OCI-LY7 (cell line): ENCODE measurements around the gene TSPAN17. TPM values are rescaled to one million over a fixed set of nuclear protein-coding genes. Genes with fewer than 3 reads are reported as not detected.

Experiments used
- BruUV-seq: library from RNA; stranded (reverse); fragments of 400-500 nt; replicated peaks from 2 replicates; lab custom pipeline; 2021; lab: Mats Ljungman, UMichigan
- CTCF ChIA-PET: fragments of 300-600 bp; sonication (Branson Sonifier 250); formaldehyde crosslinking; loops from one replicate; lab custom pipeline; 2022; ENCODE audit warnings: antibody characterized with exemption; ENCODE audit not compliant: unreplicated experiment; lab: Charles Lee
- POLR2A ChIA-PET: fragments of 300-600 bp; sonication (Branson Sonifier 250); formaldehyde crosslinking; loops from one replicate; lab custom pipeline; 2022; ENCODE audit warnings: antibody characterized with exemption; lab: Charles Lee
- DNase-seq: peaks from one replicate; pipeline ENCODE4 v3.0.0-alpha.2; 2015; ENCODE audit warnings: low spot score
- H2AFZ ChIP-seq: fragments of 200-600 bp; sonication (generic), shearing (Covaris generic); 2 replicates; pipeline ENCODE4 v1.6.1; 2014; ENCODE audit warnings: mild to moderate bottlenecking, antibody characterized with exemption, low read length, moderate library complexity
- H3K27ac ChIP-seq: fragments of 200-600 bp; sonication (generic); 2 replicates; pipeline ENCODE4 v1.5.1; 2014; ENCODE audit warnings: mixed run types, low read depth, mild to moderate bottlenecking, moderate library complexity, low read length, inconsistent platforms; ENCODE audit not compliant: poor library complexity, severe bottlenecking
- H3K36me3 ChIP-seq: fragments of 200-600 bp; sonication (generic); 2 replicates; pipeline ENCODE4 v1.6.1; 2014; ENCODE audit warnings: mild to moderate bottlenecking, antibody characterized with exemption, low read length, moderate library complexity, mixed read lengths; ENCODE audit not compliant: insufficient read depth
- H3K4me1 ChIP-seq: fragments of 200-600 bp; sonication (generic); 2 replicates; pipeline ENCODE4 v1.5.1; 2014; ENCODE audit warnings: mild to moderate bottlenecking, low read length; ENCODE audit not compliant: insufficient read depth, poor library complexity, severe bottlenecking
- H3K4me2 ChIP-seq: fragments of 200-600 bp; sonication (generic); 2 replicates; pipeline ENCODE4 v1.6.1; 2014; ENCODE audit warnings: mild to moderate bottlenecking, low read length
- H3K4me3 ChIP-seq: fragments of 200-600 bp; sonication (generic); 2 replicates; pipeline ENCODE4 v1.5.1; 2014; ENCODE audit warnings: mild to moderate bottlenecking, low read depth, low read length; ENCODE audit not compliant: poor library complexity, severe bottlenecking
- H3K79me2 ChIP-seq: fragments of 200-600 bp; sonication (generic); 2 replicates; pipeline ENCODE4 v1.6.1; 2016; ENCODE audit warnings: low read depth, mild to moderate bottlenecking, low read length, moderate library complexity, mixed read lengths; ENCODE audit not compliant: insufficient read depth
- H3K9me2 ChIP-seq: fragments of 200-600 bp; sonication (generic); 2 replicates; pipeline ENCODE4 v1.6.1; 2016; ENCODE audit warnings: mild to moderate bottlenecking, low read length, mixed read lengths; ENCODE audit not compliant: insufficient read depth
- H3K9me3 ChIP-seq: fragments of 200-600 bp; sonication (generic); 2 replicates; pipeline ENCODE4 v1.6.1; 2014; ENCODE audit warnings: mild to moderate bottlenecking, mixed run types, low read length, mixed read lengths
- H4K20me1 ChIP-seq: fragments of 200-600 bp; sonication (generic); 2 replicates; pipeline ENCODE4 v1.6.1; 2014; ENCODE audit warnings: mild to moderate bottlenecking, antibody characterized with exemption, low read length, moderate library complexity, mixed read lengths; ENCODE audit not compliant: insufficient read depth
- EZH2phosphoT487 ChIP-seq: fragments of 200-600 bp; sonication (generic); IDR thresholded peaks from 2 replicates; pipeline ENCODE4 v1.6.1; 2018; ENCODE audit warnings: low read depth, borderline replicate concordance, mild to moderate bottlenecking, mixed run types, antibody characterized with exemption, low read length, moderate library complexity, mixed read lengths
- intact Hi-C: fragments of 100-400 bp; cut with micrococcal nuclease; formaldehyde crosslinking; loops from one replicate; pipeline ENCODE4 v1.10.0; 2022; ENCODE audit not compliant: unreplicated experiment
- total RNA-seq, 2 experiments: library from RNA; depleted of rRNA in 1 of 2; stranded (reverse); fragments of >200 nt in 1 of 2; shearing (Covaris generic) in 1 of 2; gene quantifications; 2 replicates each; pipeline ENCODE4 v1.2.3, GENCODE V29; 2014 to 2022
- TF ChIP-seq, protein P1 (sequence below): fragments of 200-600 bp; sonication (generic); conservative IDR thresholded peaks from 2 replicates; pipeline ENCODE4 v1.5.1; 2014; ENCODE audit warnings: mild to moderate bottlenecking, antibody characterized with exemption, low read length, moderate library complexity, mixed read lengths

The TSPAN17 gene
- total RNA-seq, 2 experiments from 2014 or later, result 9.3 to 23.3 TPM

DNA sequence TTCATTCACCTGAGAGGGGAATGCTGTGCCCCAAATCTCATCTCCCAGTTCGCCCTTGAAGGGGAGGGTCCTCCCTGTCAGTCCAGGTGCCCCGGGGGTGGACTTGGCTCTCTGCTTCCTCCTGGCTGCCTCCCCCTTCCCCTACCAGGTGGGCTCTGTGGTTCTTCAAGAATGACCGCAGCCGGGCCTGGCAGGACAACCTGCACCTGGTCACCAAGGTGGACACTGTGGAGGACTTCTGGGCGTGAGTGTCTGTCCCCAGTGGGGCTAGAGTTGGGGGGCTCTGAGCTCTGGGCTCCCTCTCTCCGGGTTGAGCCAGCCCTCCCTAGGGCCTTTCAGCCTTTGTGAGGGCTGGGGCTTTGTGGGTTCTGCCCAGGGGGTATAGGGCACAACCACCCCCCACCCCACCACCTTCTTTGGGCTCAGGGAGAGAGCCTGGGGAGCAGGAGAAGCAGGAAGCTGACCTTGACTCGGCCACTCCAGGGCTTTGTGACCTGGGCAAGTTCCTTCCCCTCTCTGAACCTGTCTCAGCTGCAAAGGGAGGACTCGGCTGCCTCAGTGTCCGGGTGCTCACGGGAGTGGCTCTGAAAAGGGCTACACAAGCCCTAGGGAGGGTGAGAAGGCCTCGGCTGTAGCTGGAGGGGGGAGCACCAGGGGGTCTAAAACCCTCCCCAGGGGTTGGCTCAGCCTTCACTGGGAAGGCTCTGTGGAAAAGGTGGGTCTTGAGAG is 3.6 kb upstream of the TSPAN17 start:
- Histone ChIP-seq H2AFZ (no peak overlapping the region), H3K4me3 (no peak overlapping the region), H3K9me2 (no peaks in the 10 kb centered on the region), H3K79me2 (no peaks in the 10 kb centered on the region), H4K20me1 (no peaks in the 10 kb centered on the region), H3K4me1 (peaks cover 20% of the 10 kb centered on the region), H3K9me3 (no peaks in the 10 kb centered on the region), H3K4me2 (no peak overlapping the region), H3K27ac (no peak overlapping the region), H3K36me3 (no peaks in the 10 kb centered on the region)
- intact Hi-C loops, result no loop called here
- no TSS peak for BruUV-seq
- no peak for DNase-seq
- POLR2A ChIA-PET, result interaction anchor here (0.8 to 0.9 kb wide), 2 partner anchors 11 to 13 kb away, joined by 3 to 4 read pairs; partner anchors contain the start of genes EIF4E1B and SNCB
- CTCF ChIA-PET, result interaction anchor here (0.5 to 0.6 kb wide), 2 partner anchors 11 to 229 kb away, joined by 3 to 10 read pairs; no protein-coding TSS in a partner anchor
- TF ChIP-seq, protein P1, sequence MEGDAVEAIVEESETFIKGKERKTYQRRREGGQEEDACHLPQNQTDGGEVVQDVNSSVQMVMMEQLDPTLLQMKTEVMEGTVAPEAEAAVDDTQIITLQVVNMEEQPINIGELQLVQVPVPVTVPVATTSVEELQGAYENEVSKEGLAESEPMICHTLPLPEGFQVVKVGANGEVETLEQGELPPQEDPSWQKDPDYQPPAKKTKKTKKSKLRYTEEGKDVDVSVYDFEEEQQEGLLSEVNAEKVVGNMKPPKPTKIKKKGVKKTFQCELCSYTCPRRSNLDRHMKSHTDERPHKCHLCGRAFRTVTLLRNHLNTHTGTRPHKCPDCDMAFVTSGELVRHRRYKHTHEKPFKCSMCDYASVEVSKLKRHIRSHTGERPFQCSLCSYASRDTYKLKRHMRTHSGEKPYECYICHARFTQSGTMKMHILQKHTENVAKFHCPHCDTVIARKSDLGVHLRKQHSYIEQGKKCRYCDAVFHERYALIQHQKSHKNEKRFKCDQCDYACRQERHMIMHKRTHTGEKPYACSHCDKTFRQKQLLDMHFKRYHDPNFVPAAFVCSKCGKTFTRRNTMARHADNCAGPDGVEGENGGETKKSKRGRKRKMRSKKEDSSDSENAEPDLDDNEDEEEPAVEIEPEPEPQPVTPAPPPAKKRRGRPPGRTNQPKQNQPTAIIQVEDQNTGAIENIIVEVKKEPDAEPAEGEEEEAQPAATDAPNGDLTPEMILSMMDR, result no peak
- no peak for TF ChIP-seq EZH2phosphoT487

DNA sequence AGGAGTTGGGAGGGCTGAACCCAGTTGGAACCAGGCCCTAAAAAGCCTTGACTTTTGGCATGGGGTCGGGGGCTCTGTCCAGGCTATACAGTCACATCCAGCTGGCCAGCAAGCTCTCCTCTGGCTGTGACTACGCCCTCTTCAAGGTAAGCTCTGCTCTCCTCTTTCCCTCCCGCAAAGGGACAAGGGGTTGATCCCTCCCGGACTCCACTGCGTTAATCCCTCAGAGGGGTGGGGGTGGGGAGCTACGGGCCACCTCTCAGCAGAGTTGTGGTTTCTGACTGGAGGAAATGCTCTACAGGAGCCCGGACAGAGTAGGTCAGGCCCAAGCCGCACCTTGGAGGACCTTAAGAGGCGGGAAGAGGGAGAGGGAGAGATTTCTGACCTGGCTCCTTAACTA is 3.0 kb upstream of the TSPAN17 start:
- ChIA-PET POLR2A (interaction anchor here (0.8 kb wide), 1 partner anchor 12 kb away, joined by 4 read pairs; no protein-coding TSS in a partner anchor), CTCF (interaction anchor here (0.6 kb wide), 1 partner anchor 11 kb away, joined by 10 read pairs; no protein-coding TSS in a partner anchor)
- intact Hi-C loops, result no loop called here

More for the DNA sequence above, 3.0 kb upstream of the TSPAN17 start:
- Histone ChIP-seq H4K20me1 (no peaks in the 10 kb centered on the region), H3K79me2 (no peaks in the 10 kb centered on the region), H3K9me2 (no peaks in the 10 kb centered on the region), H3K36me3 (no peaks in the 10 kb centered on the region), H3K9me3 (no peaks in the 10 kb centered on the region), H3K4me3 (no peak overlapping the region), H3K4me2 (no peak overlapping the region), H3K27ac (no peak overlapping the region), H2AFZ (no peak overlapping the region), H3K4me1 (peaks cover 24% of the 10 kb centered on the region)
- no peak for DNase-seq
- TF ChIP-seq, protein P1, result no peak
- TF ChIP-seq EZH2phosphoT487, result no peak
- no TSS peak for BruUV-seq
